ENCODE data around the gene AKAP10. TPM values are rescaled to one million over a fixed set of nuclear protein-coding genes. Genes with fewer than 3 reads are reported as not detected.
"Not testable (repeated sequence)": the region's sequence is repeated elsewhere in the genome, so short reads cannot be mapped to it uniquely, and the experiment has no call there.

Gene AKAP10
- total RNA-seq, 2 donors from 2014 or later = 11.9 to 13.2 TPM

DNA sequence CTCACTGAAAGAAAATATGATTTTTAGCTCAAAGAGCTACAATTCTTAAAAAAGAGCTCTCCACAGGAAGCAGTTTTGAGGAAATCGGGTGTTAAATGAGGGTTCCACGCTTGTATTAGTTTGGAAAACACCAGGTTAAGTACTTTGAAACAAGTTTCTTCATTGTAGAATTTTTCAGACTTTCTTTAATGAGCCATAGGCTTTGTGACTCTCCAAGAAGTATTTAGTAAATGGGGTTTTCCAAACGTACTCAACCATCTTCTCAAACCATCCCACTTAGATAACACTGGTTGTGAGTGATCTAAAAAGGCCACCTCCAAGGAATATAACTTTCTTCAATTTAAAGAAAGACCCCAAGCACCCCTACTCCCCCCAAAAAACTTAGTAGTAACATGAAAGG, 112.6 kb downstream of the AKAP10 start:
- intact Hi-C loops (cut with DNase I) = no loop called here
- WGBS, 2 donors = 87 to 89% methylated on average over 3 of the region's 3 CpGs

GRCh38 chr17:19860647-19861177, 116.9 kb downstream of the AKAP10 start:
- intact Hi-C loops (cut with DNase I); DNase-seq; H3K36me3 ChIP-seq (replicated peaks in 1 of 2; ENCODE audit: insufficient read depth in 1 of 2, low read depth in 2 of 2); H3K27me3 ChIP-seq; H3K27ac ChIP-seq; H3K4me1 ChIP-seq; H3K4me3 ChIP-seq; H3K9me3 ChIP-seq; ATAC-seq: not testable (repeated sequence)
- WGBS, 2 donors = 94 to 97% methylated on average over 9 of the region's 9 CpGs

More for the DNA sequence above, 112.6 kb downstream of the AKAP10 start:
- H3K9me3 ChIP-seq = no peaks in the 10 kb centered on the region
- H3K4me3 ChIP-seq = no peak overlapping the region
- peaks cover 12% of the 10 kb centered on the region for H3K4me1 ChIP-seq
- ATAC-seq (no peak), DNase-seq (no peak)
- TF ChIP-seq POLR2A (IDR thresholded peaks at IDR 0.05) = no peak
- TF ChIP-seq, protein P1, sequence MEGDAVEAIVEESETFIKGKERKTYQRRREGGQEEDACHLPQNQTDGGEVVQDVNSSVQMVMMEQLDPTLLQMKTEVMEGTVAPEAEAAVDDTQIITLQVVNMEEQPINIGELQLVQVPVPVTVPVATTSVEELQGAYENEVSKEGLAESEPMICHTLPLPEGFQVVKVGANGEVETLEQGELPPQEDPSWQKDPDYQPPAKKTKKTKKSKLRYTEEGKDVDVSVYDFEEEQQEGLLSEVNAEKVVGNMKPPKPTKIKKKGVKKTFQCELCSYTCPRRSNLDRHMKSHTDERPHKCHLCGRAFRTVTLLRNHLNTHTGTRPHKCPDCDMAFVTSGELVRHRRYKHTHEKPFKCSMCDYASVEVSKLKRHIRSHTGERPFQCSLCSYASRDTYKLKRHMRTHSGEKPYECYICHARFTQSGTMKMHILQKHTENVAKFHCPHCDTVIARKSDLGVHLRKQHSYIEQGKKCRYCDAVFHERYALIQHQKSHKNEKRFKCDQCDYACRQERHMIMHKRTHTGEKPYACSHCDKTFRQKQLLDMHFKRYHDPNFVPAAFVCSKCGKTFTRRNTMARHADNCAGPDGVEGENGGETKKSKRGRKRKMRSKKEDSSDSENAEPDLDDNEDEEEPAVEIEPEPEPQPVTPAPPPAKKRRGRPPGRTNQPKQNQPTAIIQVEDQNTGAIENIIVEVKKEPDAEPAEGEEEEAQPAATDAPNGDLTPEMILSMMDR (IDR thresholded peaks at IDR 0.05) = no peak
- H3K27ac ChIP-seq = no peak overlapping the region
- H3K36me3 ChIP-seq (replicated peaks in 1 of 2; ENCODE audit: insufficient read depth in 1 of 2, low read depth in 2 of 2) = no peaks in the 10 kb centered on the region
- no peaks in the 10 kb centered on the region for H3K27me3 ChIP-seq

GRCh38 chr17:19857640-19858039, 120.0 kb downstream of the AKAP10 start:
- no peak for TF ChIP-seq POLR2A (IDR thresholded peaks at IDR 0.05)
- TF ChIP-seq, protein P1 (IDR thresholded peaks at IDR 0.05) = no peak
- 49 to 52% methylated on average over 2 of the region's 2 CpGs for WGBS, 2 donors
- intact Hi-C loops (cut with DNase I) = no loop called here
- DNase-seq (no peak), ATAC-seq (no peak)
- Histone ChIP-seq H3K27me3 (no peaks in the 10 kb centered on the region), H3K27ac (no peak overlapping the region), H3K4me1 (no peaks in the 10 kb centered on the region), H3K36me3 (replicated peaks in 1 of 2; ENCODE audit: insufficient read depth in 1 of 2, low read depth in 2 of 2) (no peaks in the 10 kb centered on the region), H3K9me3 (no peaks in the 10 kb centered on the region), H3K4me3 (no peak overlapping the region)

Small RNA genes within 50 kb of the gene (small RNA-seq; reads per million reads assigned to genes)
- gene AC015726.2 = not detected

Other genes with a start within 250 kb of the AKAP10 start
- 1 to 10 TPM in 1 of 2 donors, under 1 TPM in 1; 0.33 to 1.8 TPM for gene ALDH3A1, start 229.5 kb downstream of the AKAP10 start, total RNA-seq
- 10 to 100 TPM; 10.1 to 28.3 TPM for gene ULK2, start 109.9 kb downstream of the AKAP10 start, total RNA-seq
- 10 to 100 TPM; 15.8 to 17.4 TPM for gene SPECC1, start 31.5 kb upstream of the AKAP10 start, total RNA-seq